K562 (cell line): ENCODE data around the gene TMED7. TPM values are rescaled to one million over a fixed set of nuclear protein-coding genes. Genes with fewer than 3 reads are reported as not detected.

Source experiments
- CBFB ChIP-seq: sonication (generic); formaldehyde crosslinking; IDR thresholded peaks from 2 replicates; pipeline ENCODE4 v1.4.0; 2020; ENCODE audit warnings: mild to moderate bottlenecking, missing genetic modification reagents
- CCNT2 ChIP-seq: IDR thresholded peaks from 2 replicates; pipeline ENCODE4 v1.6.1; 2011; ENCODE audit warnings: borderline replicate concordance, low read depth, mild to moderate bottlenecking, moderate library complexity, mixed read lengths, low read length; ENCODE audit not compliant: insufficient read length; ENCODE audit errors: extremely low read depth
- EHMT2 ChIP-seq: fragments of 450-650 bp; IDR thresholded peaks from 2 replicates; pipeline ENCODE4 v1.6.1; 2018; ENCODE audit warnings: antibody characterized with exemption
- GATAD2A ChIP-seq: fragments of 450-650 bp; IDR thresholded peaks from 2 replicates; pipeline ENCODE4 v1.6.1; 2017
- HIVEP1 ChIP-seq: fragments of 250-450 bp; sonication (Bioruptor Pico); IDR thresholded peaks from 2 replicates; pipeline ENCODE4 v1.4.0; 2020; ENCODE audit warnings: mild to moderate bottlenecking
- IRF2 ChIP-seq: sonication (generic); formaldehyde crosslinking; IDR thresholded peaks from 2 replicates; pipeline ENCODE4 v1.8.1; 2022; ENCODE audit warnings: mild to moderate bottlenecking, missing genetic modification reagents
- JUNB ChIP-seq: fragments of 450-650 bp; formaldehyde crosslinking; conservative IDR thresholded peaks from 2 replicates; pipeline ENCODE4 v1.4.0; 2020; ENCODE audit warnings: mild to moderate bottlenecking
- KLF1 ChIP-seq: fragments of 450-650 bp; IDR thresholded peaks from 2 replicates; pipeline ENCODE4 v1.6.1; 2016; ENCODE audit warnings: missing genetic modification characterization, missing compliant biosample characterization
- MAFF ChIP-seq: IDR thresholded peaks from 2 replicates; pipeline ENCODE4 v1.6.1; 2012; ENCODE audit warnings: low read length, improper control_type of control experiment
- PHTF2 ChIP-seq: fragments of 250-450 bp; sonication (Bioruptor Pico); IDR thresholded peaks from 2 replicates; pipeline ENCODE4 v1.5.0; 2021; ENCODE audit warnings: mild to moderate bottlenecking
- TBP ChIP-seq: optimal IDR thresholded peaks from 2 replicates; pipeline ENCODE3; 2011; ENCODE audit warnings: low read depth, low read length, improper control_type of control experiment
- ZNF668 ChIP-seq: fragments of 250-450 bp; sonication (Bioruptor Pico); IDR thresholded peaks from 2 replicates; pipeline ENCODE4 v1.8.0; 2022; ENCODE audit warnings: mild to moderate bottlenecking, inconsistent platforms
- polyA plus RNA-seq, 8 experiments: library from polyadenylated mRNA; depleted of rRNA in 4 of 8; stranded (reverse) in 5 of 8; unstranded in 3 of 8; fragments of >200 nt; fragmentation: Nextera tagmentation in 2 of 8; fragmentation: Illumina TruSeq in 1 of 8; extraction: Ambion mirVana in 2 of 8; extraction: Trizol in 1 of 8; gene quantifications; 2 replicates each; pipeline versions ENCODE4 v1.2.1 to v1.2.3, GENCODE V29; 2011 to 2014; ENCODE audit warnings: inconsistent platforms in 1 of 8, missing spikeins in 1 of 8
- total RNA-seq, 7 experiments: library from RNA; depleted of rRNA in 6 of 7; stranded (reverse); fragments of >200 nt in 6 of 7; fragmentation: Illumina TruSeq in 2 of 7; extraction: Trizol in 2 of 7; gene quantifications; 2 replicates each; pipeline versions ENCODE4 v1.2.1 to v1.2.3, GENCODE V29; 2011 to 2021; ENCODE audit warnings: low replicate concordance in 1 of 7
- TF ChIP-seq, protein P1 (sequence below): fragments of 150-350 bp; IDR thresholded peaks from 2 replicates; pipeline ENCODE4 v1.6.1; 2014; ENCODE audit warnings: low read depth, mild to moderate bottlenecking, low read length, borderline replicate concordance
- TF ChIP-seq, protein P2 (sequence below): fragments of 200-600 bp; sonication (generic); IDR thresholded peaks from one replicate; pipeline ENCODE4 v1.6.1; 2012; ENCODE audit warnings: mild to moderate bottlenecking, low read depth, low read length, inconsistent platforms

TMED7 gene
- total and polyA plus RNA-seq, 9 of the 15 experiments (the other 6 are each of a cell fraction or from before 2014, with no cell fraction given): 15.9 to 93.4 (median 41.7) TPM

DNA sequence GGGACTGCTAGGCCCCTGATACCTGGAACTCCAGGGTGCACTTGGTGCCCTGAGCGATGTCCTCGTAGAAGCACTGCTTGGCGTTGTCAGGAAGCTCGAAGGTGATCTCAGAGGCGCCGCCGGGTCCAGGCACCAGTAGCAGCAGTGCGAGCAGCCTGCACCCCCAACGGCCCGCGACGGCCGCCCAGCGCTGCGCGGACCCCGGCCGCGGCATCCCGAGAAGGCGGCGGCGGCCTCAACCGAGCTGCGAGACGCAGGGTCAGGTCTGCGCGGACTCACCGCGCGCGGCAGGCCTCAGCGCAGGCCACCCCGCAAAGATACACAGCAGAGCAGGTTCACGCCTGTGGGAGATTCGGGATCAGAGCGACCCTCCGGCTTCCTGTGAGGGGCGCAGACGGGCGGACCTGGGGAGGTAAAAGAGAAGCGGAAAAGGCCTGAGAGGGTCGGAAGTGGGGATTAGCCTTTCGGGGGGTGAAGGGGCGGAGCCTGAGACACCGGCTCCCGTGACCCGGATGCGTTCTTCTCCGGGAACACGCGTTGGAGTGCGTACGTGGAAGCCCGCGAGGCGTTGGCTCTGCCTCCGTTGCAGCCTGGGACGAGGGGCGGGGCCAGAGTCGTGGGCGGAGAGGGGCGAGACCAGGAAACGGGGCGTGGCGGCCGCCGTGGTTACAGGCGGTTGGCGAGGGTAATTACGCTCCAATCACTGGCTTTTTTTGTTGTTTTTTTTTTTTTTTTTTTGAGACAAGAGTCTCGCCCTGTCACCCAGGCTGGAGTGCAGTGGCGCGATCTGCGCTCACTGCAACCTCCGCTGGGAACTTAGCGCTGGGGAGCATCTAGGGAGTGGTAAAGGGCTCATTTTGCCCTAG lies at the start of gene TMED7 (continued):
- TF ChIP-seq KLF1 (0 out of 2 replicates have a peak, but pooled peaks have one; percentile 60), GATAD2A (no peak), HIVEP1 (CRISPR knock-in tag) (no peak), JUNB (CRISPR knock-in tag) (no peak), IRF2 (CRISPR knock-in tag) (no peak), EHMT2 (no peak), MAFF (no peak), CBFB (CRISPR knock-in tag) (no peak), CCNT2 (peak; percentile 68), PHTF2 (CRISPR knock-in tag) (no peak), TBP (peak; percentile 82), ZNF668 (CRISPR knock-in tag) (no peak)
- TF ChIP-seq, protein P1, sequence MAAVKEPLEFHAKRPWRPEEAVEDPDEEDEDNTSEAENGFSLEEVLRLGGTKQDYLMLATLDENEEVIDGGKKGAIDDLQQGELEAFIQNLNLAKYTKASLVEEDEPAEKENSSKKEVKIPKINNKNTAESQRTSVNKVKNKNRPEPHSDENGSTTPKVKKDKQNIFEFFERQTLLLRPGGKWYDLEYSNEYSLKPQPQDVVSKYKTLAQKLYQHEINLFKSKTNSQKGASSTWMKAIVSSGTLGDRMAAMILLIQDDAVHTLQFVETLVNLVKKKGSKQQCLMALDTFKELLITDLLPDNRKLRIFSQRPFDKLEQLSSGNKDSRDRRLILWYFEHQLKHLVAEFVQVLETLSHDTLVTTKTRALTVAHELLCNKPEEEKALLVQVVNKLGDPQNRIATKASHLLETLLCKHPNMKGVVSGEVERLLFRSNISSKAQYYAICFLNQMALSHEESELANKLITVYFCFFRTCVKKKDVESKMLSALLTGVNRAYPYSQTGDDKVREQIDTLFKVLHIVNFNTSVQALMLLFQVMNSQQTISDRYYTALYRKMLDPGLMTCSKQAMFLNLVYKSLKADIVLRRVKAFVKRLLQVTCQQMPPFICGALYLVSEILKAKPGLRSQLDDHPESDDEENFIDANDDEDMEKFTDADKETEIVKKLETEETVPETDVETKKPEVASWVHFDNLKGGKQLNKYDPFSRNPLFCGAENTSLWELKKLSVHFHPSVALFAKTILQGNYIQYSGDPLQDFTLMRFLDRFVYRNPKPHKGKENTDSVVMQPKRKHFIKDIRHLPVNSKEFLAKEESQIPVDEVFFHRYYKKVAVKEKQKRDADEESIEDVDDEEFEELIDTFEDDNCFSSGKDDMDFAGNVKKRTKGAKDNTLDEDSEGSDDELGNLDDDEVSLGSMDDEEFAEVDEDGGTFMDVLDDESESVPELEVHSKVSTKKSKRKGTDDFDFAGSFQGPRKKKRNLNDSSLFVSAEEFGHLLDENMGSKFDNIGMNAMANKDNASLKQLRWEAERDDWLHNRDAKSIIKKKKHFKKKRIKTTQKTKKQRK: no peak
- TF ChIP-seq, protein P2, sequence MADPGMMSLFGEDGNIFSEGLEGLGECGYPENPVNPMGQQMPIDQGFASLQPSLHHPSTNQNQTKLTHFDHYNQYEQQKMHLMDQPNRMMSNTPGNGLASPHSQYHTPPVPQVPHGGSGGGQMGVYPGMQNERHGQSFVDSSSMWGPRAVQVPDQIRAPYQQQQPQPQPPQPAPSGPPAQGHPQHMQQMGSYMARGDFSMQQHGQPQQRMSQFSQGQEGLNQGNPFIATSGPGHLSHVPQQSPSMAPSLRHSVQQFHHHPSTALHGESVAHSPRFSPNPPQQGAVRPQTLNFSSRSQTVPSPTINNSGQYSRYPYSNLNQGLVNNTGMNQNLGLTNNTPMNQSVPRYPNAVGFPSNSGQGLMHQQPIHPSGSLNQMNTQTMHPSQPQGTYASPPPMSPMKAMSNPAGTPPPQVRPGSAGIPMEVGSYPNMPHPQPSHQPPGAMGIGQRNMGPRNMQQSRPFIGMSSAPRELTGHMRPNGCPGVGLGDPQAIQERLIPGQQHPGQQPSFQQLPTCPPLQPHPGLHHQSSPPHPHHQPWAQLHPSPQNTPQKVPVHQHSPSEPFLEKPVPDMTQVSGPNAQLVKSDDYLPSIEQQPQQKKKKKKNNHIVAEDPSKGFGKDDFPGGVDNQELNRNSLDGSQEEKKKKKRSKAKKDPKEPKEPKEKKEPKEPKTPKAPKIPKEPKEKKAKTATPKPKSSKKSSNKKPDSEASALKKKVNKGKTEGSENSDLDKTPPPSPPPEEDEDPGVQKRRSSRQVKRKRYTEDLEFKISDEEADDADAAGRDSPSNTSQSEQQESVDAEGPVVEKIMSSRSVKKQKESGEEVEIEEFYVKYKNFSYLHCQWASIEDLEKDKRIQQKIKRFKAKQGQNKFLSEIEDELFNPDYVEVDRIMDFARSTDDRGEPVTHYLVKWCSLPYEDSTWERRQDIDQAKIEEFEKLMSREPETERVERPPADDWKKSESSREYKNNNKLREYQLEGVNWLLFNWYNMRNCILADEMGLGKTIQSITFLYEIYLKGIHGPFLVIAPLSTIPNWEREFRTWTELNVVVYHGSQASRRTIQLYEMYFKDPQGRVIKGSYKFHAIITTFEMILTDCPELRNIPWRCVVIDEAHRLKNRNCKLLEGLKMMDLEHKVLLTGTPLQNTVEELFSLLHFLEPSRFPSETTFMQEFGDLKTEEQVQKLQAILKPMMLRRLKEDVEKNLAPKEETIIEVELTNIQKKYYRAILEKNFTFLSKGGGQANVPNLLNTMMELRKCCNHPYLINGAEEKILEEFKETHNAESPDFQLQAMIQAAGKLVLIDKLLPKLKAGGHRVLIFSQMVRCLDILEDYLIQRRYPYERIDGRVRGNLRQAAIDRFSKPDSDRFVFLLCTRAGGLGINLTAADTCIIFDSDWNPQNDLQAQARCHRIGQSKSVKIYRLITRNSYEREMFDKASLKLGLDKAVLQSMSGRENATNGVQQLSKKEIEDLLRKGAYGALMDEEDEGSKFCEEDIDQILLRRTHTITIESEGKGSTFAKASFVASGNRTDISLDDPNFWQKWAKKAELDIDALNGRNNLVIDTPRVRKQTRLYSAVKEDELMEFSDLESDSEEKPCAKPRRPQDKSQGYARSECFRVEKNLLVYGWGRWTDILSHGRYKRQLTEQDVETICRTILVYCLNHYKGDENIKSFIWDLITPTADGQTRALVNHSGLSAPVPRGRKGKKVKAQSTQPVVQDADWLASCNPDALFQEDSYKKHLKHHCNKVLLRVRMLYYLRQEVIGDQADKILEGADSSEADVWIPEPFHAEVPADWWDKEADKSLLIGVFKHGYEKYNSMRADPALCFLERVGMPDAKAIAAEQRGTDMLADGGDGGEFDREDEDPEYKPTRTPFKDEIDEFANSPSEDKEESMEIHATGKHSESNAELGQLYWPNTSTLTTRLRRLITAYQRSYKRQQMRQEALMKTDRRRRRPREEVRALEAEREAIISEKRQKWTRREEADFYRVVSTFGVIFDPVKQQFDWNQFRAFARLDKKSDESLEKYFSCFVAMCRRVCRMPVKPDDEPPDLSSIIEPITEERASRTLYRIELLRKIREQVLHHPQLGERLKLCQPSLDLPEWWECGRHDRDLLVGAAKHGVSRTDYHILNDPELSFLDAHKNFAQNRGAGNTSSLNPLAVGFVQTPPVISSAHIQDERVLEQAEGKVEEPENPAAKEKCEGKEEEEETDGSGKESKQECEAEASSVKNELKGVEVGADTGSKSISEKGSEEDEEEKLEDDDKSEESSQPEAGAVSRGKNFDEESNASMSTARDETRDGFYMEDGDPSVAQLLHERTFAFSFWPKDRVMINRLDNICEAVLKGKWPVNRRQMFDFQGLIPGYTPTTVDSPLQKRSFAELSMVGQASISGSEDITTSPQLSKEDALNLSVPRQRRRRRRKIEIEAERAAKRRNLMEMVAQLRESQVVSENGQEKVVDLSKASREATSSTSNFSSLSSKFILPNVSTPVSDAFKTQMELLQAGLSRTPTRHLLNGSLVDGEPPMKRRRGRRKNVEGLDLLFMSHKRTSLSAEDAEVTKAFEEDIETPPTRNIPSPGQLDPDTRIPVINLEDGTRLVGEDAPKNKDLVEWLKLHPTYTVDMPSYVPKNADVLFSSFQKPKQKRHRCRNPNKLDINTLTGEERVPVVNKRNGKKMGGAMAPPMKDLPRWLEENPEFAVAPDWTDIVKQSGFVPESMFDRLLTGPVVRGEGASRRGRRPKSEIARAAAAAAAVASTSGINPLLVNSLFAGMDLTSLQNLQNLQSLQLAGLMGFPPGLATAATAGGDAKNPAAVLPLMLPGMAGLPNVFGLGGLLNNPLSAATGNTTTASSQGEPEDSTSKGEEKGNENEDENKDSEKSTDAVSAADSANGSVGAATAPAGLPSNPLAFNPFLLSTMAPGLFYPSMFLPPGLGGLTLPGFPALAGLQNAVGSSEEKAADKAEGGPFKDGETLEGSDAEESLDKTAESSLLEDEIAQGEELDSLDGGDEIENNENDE: no peak
